VCaP (cell line): ENCODE measurements around the gene GPR137.

Experiments
- H3K27ac ChIP-seq: fragments of 450-650 bp; 2 replicates; pipeline ENCODE4 v1.5.1; 2017
- TF ChIP-seq, protein P1 (sequence below): fragments of 450-650 bp; conservative IDR thresholded peaks from 2 replicates; pipeline ENCODE4 v1.5.1; 2017; ENCODE audit warnings: mild to moderate bottlenecking, moderate library complexity

The GPR137 gene

GRCh38 chr11:64297699-64298358 lies 12.2 kb downstream of the GPR137 start:
- no peak overlapping the region for H3K27ac ChIP-seq
- TF ChIP-seq, protein P1, sequence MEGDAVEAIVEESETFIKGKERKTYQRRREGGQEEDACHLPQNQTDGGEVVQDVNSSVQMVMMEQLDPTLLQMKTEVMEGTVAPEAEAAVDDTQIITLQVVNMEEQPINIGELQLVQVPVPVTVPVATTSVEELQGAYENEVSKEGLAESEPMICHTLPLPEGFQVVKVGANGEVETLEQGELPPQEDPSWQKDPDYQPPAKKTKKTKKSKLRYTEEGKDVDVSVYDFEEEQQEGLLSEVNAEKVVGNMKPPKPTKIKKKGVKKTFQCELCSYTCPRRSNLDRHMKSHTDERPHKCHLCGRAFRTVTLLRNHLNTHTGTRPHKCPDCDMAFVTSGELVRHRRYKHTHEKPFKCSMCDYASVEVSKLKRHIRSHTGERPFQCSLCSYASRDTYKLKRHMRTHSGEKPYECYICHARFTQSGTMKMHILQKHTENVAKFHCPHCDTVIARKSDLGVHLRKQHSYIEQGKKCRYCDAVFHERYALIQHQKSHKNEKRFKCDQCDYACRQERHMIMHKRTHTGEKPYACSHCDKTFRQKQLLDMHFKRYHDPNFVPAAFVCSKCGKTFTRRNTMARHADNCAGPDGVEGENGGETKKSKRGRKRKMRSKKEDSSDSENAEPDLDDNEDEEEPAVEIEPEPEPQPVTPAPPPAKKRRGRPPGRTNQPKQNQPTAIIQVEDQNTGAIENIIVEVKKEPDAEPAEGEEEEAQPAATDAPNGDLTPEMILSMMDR: no peak

- TF ChIP-seq, protein P1: peak; percentile 38
- peak overlapping the region; percentile 73 for H3K27ac ChIP-seq
These were observed 13.6 kb downstream of the GPR137 start for GRCh38 chr11:64298966-64299846.

- H3K27ac ChIP-seq: peak within 1 kb of the TSS; percentile 73
These were observed 14.4 kb downstream of the GPR137 start, which contains the start of gene CATSPERZ for GRCh38 chr11:64299847-64300648. CATSPERZ (plus strand) TSS chr11:64300358; CDS start chr11:64300411, 53 bp downstream.

GRCh38 chr11:64303109-64304031 lies 17.7 kb downstream of the GPR137 start:
- TF ChIP-seq, protein P1: no peak
- peak overlapping the region; percentile 95 for H3K27ac ChIP-seq

More at GRCh38 chr11:64299847-64300648, 14.4 kb downstream of the GPR137 start, which contains the start of gene CATSPERZ:
- TF ChIP-seq, protein P1: no peak

GRCh38 chr11:64304032-64304315 lies 18.3 kb downstream of the GPR137 start:
- peak overlapping the region; percentile 95 for H3K27ac ChIP-seq
- TF ChIP-seq, protein P1: no peak

DNA sequence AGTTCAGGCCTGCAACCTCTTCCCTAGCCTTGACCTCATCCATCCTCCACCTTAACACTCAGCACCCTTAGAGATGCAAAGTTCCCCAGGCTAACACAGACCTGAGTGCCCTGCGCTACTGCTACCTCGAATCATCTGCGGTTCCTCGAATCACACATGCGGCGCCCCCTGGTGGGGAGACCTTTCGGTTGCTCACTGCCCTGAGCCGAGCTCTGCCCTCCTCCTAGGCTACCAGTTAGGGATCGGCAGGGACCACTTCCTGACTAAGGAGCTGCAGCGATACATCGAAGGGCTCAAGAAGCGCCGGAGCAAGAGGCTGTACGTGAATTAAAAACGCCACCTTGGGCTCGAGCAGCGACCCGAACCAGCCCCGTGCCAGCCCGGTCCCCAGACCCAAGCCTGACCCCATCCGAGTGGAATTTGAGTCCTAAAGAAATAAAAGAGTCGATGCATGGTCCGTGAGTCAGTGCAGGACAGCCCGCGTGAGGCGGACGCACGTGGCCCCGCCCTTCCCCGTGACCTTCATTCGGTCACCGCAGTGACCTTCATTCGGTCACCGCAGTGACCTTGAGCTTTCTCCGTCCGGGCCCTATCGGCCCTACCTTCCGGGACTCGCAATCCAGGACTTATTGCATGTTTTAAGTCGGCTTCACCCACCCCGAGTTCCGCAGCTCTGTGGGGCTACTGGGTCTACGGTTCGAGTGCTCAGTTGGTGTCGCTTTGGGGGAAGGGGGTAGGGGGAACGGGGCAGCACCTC lies 18.8 kb downstream of the GPR137 start:
- TF ChIP-seq, protein P1: peak; percentile 100
- peak overlapping the region; percentile 95 for H3K27ac ChIP-seq
